Measurements from ENCODE around the gene CCNL2.

DNA sequence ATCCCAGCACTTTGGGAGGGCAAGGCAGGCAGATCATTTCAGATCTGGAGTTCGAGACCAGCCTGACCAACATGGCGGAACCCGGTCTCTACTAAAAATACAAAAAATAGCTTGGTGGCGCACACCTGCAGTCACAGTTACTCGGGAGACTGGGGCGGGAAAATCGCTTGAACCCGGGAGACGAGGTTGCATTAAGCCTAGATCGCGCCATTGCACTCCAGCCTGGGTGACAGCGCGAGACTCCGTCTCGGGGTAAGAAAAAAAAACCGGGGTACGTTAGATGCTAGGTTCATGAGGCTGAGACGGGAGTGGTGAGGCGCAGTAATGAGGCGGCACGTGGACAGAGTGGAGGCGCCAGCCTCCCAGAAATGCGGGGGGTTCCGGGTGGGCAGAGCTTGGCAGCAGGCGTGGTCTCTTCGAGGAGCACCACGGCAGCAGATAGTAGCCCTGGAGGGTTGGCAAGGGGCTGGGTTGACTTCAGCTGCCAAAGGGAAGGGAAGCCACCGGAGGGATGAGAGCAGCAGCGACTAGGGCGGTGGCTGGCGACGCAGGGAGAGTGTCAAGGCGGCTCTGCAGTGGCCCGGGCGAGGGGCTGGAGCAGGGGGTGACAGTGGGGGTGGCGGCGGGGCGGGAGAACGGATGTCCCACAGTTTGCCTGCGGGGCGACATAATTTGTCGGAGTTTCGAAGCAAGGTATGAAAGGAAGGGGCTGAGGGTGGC is 7.1 kb upstream of the CCNL2 start:
- TF ChIP-seq, protein P1, sequence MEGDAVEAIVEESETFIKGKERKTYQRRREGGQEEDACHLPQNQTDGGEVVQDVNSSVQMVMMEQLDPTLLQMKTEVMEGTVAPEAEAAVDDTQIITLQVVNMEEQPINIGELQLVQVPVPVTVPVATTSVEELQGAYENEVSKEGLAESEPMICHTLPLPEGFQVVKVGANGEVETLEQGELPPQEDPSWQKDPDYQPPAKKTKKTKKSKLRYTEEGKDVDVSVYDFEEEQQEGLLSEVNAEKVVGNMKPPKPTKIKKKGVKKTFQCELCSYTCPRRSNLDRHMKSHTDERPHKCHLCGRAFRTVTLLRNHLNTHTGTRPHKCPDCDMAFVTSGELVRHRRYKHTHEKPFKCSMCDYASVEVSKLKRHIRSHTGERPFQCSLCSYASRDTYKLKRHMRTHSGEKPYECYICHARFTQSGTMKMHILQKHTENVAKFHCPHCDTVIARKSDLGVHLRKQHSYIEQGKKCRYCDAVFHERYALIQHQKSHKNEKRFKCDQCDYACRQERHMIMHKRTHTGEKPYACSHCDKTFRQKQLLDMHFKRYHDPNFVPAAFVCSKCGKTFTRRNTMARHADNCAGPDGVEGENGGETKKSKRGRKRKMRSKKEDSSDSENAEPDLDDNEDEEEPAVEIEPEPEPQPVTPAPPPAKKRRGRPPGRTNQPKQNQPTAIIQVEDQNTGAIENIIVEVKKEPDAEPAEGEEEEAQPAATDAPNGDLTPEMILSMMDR (IDR thresholded peaks at IDR 0.05), result no peak
- TF ChIP-seq POLR2A (IDR thresholded peaks at IDR 0.05), result no peak

All from adrenal gland (tissue), 5 donors.